Tibial nerve (tissue), 4 donors: Measurements from ENCODE around the gene JADE2. TPM values are rescaled to one million over a fixed set of nuclear protein-coding genes. Genes with fewer than 3 reads are reported as not detected.

Experiments used
- DNase-seq, 2 donors: peaks; one replicate each; pipeline ENCODE4 v3.0.0-alpha.2; 2019; ENCODE audit warnings: low spot score in 2 of 2
- H3K27ac ChIP-seq, 4 donors: fragments of 200-600 bp; sonication (generic) in 3 of 4; one replicate each; pipeline ENCODE4 v1.5.1; 2017 to 2019; ENCODE audit warnings: mild to moderate bottlenecking in 1 of 4
- H3K27me3 ChIP-seq, 2 donors: fragments of 200-600 bp; sonication (generic) in 1 of 2; one replicate each; pipeline versions ENCODE4 v1.5.1 to v1.6.0; 2017 to 2019
- H3K36me3 ChIP-seq, 3 donors: fragments of 200-600 bp; sonication (generic); one replicate each; pipeline ENCODE4 v1.5.1; 2018 to 2019
- H3K4me1 ChIP-seq, 4 donors: fragments of 200-600 bp; sonication (generic) in 3 of 4; one replicate each; pipeline ENCODE4 v1.5.1; 2017 to 2019
- H3K4me3 ChIP-seq, 4 donors: fragments of 200-600 bp; sonication (generic) in 3 of 4; one replicate each; pipeline ENCODE4 v1.5.1; 2017 to 2019; ENCODE audit warnings: mild to moderate bottlenecking in 1 of 4, moderate library complexity in 1 of 4
- H3K9me3 ChIP-seq, 4 donors: fragments of 200-600 bp; sonication (generic) in 3 of 4; one replicate each; pipeline ENCODE4 v1.5.1; 2017 to 2019
- EP300 ChIP-seq, 2 donors: sonication (generic); formaldehyde crosslinking; IDR thresholded peaks; one replicate each; pipeline ENCODE4 v1.6.1; 2017; ENCODE audit warnings: antibody characterized with exemption in 2 of 2, mild to moderate bottlenecking in 1 of 2
- POLR2A ChIP-seq, 2 donors: fragments of 450-650 bp; IDR thresholded peaks; one replicate each; pipeline ENCODE4 v1.6.1; 2017; ENCODE audit warnings: antibody characterized with exemption in 2 of 2, mild to moderate bottlenecking in 2 of 2, moderate library complexity in 2 of 2
- WGBS, 2 donors: methylation state at CpG; one replicate each; pipeline ENCODE4 v1.1.5; 2018; 5-methylcytosine and 5-hydroxymethylcytosine counted together
- total RNA-seq, 4 donors: library from RNA; depleted of rRNA; stranded (reverse); fragments of >200 nt; gene quantifications; one replicate each; pipeline ENCODE4 v1.1.0, GENCODE V29; 2016
- TF ChIP-seq, protein P1 (sequence below), 5 experiments: fragments of 200-600 bp in 3 of 5; fragments of 450-650 bp in 2 of 5; sonication (generic) in 3 of 5; IDR thresholded peaks; one replicate each; pipeline ENCODE4 v1.5.1; 2016 to 2019; ENCODE audit warnings: antibody characterized with exemption in 5 of 5, mild to moderate bottlenecking in 3 of 5, moderate library complexity in 2 of 5

JADE2 gene
- total RNA-seq, 4 donors from 2014 or later = 58.8 to 90.6 (median 73.9) TPM

GRCh38 chr5:134503937-134504437 is 21.5 kb upstream of the JADE2 start:
- DNase-seq = no peak
- peaks cover 0 to 32% (median 18%) of the 10 kb centered on the region in 4 donors for H3K4me1 ChIP-seq
- no peaks in the 10 kb centered on the region for H3K36me3 ChIP-seq
- no peak for TF ChIP-seq EP300 (IDR thresholded peaks at IDR 0.05)
- TF ChIP-seq, protein P1, sequence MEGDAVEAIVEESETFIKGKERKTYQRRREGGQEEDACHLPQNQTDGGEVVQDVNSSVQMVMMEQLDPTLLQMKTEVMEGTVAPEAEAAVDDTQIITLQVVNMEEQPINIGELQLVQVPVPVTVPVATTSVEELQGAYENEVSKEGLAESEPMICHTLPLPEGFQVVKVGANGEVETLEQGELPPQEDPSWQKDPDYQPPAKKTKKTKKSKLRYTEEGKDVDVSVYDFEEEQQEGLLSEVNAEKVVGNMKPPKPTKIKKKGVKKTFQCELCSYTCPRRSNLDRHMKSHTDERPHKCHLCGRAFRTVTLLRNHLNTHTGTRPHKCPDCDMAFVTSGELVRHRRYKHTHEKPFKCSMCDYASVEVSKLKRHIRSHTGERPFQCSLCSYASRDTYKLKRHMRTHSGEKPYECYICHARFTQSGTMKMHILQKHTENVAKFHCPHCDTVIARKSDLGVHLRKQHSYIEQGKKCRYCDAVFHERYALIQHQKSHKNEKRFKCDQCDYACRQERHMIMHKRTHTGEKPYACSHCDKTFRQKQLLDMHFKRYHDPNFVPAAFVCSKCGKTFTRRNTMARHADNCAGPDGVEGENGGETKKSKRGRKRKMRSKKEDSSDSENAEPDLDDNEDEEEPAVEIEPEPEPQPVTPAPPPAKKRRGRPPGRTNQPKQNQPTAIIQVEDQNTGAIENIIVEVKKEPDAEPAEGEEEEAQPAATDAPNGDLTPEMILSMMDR (IDR thresholded peaks at IDR 0.05) = no peak
- no peak for TF ChIP-seq POLR2A (IDR thresholded peaks at IDR 0.05)
- no peaks in the 10 kb centered on the region for H3K9me3 ChIP-seq
- no peak overlapping the region for H3K4me3 ChIP-seq
- 66 to 72% methylated on average over 3 of the region's 3 CpGs for WGBS, 2 donors
- H3K27ac ChIP-seq = peak overlapping the region in 3 of 4 donors; percentile 64 to 82 (median 76)
- no peaks in the 10 kb centered on the region for H3K27me3 ChIP-seq

GRCh38 chr5:134504629-134505300 is 20.7 kb upstream of the JADE2 start:
- Histone ChIP-seq H3K4me3 (no peak overlapping the region), H3K4me1 (peaks cover 0 to 32% (median 18%) of the 10 kb centered on the region in 4 donors), H3K9me3 (no peaks in the 10 kb centered on the region), H3K36me3 (no peaks in the 10 kb centered on the region), H3K27me3 (no peaks in the 10 kb centered on the region), H3K27ac (peak overlapping the region in 2 of 4 donors; percentile 64 to 82)
- TF ChIP-seq, protein P1 (IDR thresholded peaks at IDR 0.05) = no peak
- TF ChIP-seq POLR2A (IDR thresholded peaks at IDR 0.05) (no peak), EP300 (IDR thresholded peaks at IDR 0.05) (no peak)
- WGBS, 2 donors = 82 to 85% methylated on average over 12 of the region's 12 CpGs
- no peak for DNase-seq

DNA sequence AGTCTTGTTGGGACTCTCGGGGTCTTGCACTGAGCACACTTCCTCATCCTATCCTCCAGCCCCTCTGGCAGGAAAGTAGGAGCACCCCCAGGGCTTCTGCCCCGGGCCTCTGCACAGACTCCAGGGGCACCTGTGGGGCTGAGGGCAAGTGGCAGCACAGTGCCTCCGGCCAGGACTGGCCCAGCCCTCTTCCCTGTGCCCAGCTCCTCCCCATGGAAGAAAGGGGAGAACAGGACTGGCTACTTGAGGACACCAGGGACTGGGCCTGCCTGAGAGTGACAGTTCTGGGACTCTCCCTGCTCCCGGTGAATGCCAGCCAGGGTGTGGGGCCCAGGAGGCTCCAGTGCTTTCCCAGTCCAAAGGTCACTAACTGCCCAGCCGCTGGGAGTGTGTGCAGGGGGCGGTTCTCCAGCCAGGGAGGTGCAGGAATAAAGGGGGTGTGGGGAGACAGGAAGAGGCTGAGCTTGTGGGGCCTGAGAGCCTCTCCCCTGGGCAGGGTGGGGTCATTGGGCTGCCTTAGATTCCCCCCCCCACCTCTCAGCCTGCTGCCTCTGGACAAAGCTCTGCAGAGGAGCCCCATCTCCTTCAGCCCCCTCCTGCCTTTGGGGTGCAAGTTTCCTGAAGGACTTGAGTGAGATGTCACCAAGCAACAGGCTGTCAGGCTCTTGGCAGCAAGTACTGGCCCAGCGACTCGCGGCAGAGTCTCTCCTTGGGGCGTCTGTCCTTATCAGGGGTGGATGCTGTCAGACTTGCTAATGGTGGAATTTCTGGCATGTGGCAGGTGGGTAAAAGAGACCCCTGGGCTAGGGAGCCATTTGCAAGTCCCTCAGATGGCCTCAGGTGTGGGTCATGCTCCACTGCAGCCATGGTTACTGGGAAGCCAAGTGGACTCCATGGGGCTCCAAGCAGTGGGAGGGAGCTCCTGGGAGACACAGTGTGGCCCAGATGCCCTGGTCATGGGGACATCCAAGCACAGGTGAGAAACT is 19.1 kb upstream of the JADE2 start:
- no peak for DNase-seq
- Histone ChIP-seq H3K27ac (peak overlapping the region in 2 of 4 donors; percentile 40 to 52), H3K4me3 (peak overlapping the region in 1 of 4 donors; percentile 4), H3K36me3 (no peaks in the 10 kb centered on the region), H3K9me3 (no peaks in the 10 kb centered on the region), H3K4me1 (peaks cover 0 to 32% (median 18%) of the 10 kb centered on the region in 4 donors), H3K27me3 (no peaks in the 10 kb centered on the region)
- TF ChIP-seq, protein P1 (IDR thresholded peaks at IDR 0.05) = no peak
- TF ChIP-seq POLR2A (IDR thresholded peaks at IDR 0.05) (no peak), EP300 (IDR thresholded peaks at IDR 0.05) (no peak)
- 32 to 49% methylated on average over 8 to 10 of the region's 10 CpGs for WGBS, 2 donors

- H3K27ac ChIP-seq = peak overlapping the region in 1 of 4 donors; percentile 52
- TF ChIP-seq, protein P1 (IDR thresholded peaks at IDR 0.05) = no peak
- TF ChIP-seq EP300 (IDR thresholded peaks at IDR 0.05) = no peak
- H3K9me3 ChIP-seq = no peaks in the 10 kb centered on the region
- H3K4me3 ChIP-seq = no peak overlapping the region
- DNase-seq = no peak
- 87 to 88% methylated on average over 6 of the region's 6 CpGs for WGBS, 2 donors
- no peaks in the 10 kb centered on the region for H3K36me3 ChIP-seq
- H3K27me3 ChIP-seq = no peaks in the 10 kb centered on the region
- peaks cover 0 to 43% (median 25%) of the 10 kb centered on the region in 4 donors for H3K4me1 ChIP-seq
Measured at GRCh38 chr5:134507452-134507851, 18.0 kb upstream of the JADE2 start.
